ENCODE results near the gene ATP11A.

Gene ATP11A

GRCh38 chr13:112744168-112745021, 54.6 kb downstream of the ATP11A start:
- no peak for DNase-seq

- no peak for DNase-seq
Measured at GRCh38 chr13:112746044-112746443, 56.2 kb downstream of the ATP11A start.

- no peak for DNase-seq
Measured at GRCh38 chr13:112747256-112747655, 57.4 kb downstream of the ATP11A start.

- DNase-seq: no peak
Measured at GRCh38 chr13:112748947-112749735, 59.3 kb downstream of the ATP11A start.

GRCh38 chr13:112750570-112750969, 60.7 kb downstream of the ATP11A start:
- no peak for DNase-seq

GRCh38 chr13:112751617-112752016, 61.8 kb downstream of the ATP11A start:
- DNase-seq: no peak

GRCh38 chr13:112752211-112752610, 62.4 kb downstream of the ATP11A start:
- DNase-seq: no peak

- DNase-seq: no peak
Measured at GRCh38 chr13:112752711-112753541, 63.1 kb downstream of the ATP11A start.

GRCh38 chr13:112753833-112754232, 64.0 kb downstream of the ATP11A start:
- DNase-seq: no peak

GRCh38 chr13:112754281-112755025, 64.6 kb downstream of the ATP11A start:
- no peak for DNase-seq

GRCh38 chr13:112755331-112755730, 65.5 kb downstream of the ATP11A start:
- DNase-seq: no peak

- DNase-seq: no peak
Measured at GRCh38 chr13:112756081-112756480, 66.2 kb downstream of the ATP11A start.

- no peak for DNase-seq
Measured at GRCh38 chr13:112756511-112756966, 66.7 kb downstream of the ATP11A start.

GRCh38 chr13:112756967-112757758, 67.3 kb downstream of the ATP11A start:
- no peak for DNase-seq

- no peak for DNase-seq
Measured at GRCh38 chr13:112757759-112758086, 67.9 kb downstream of the ATP11A start.

GRCh38 chr13:112759053-112759452, 69.2 kb downstream of the ATP11A start:
- no peak for DNase-seq

- DNase-seq: no peak
Measured at GRCh38 chr13:112759827-112760226, 70.0 kb downstream of the ATP11A start.

GRCh38 chr13:112760435-112760834, 70.6 kb downstream of the ATP11A start:
- no peak for DNase-seq

GRCh38 chr13:112760931-112761330, 71.1 kb downstream of the ATP11A start:
- no peak for DNase-seq

GRCh38 chr13:112761701-112762689, 72.2 kb downstream of the ATP11A start:
- no peak for DNase-seq

Measured in NCI-H187 (cell line).